GM12878 (cell line): Measurements from ENCODE around the gene AIG1. TPM values are rescaled to one million over a fixed set of nuclear protein-coding genes. Genes with fewer than 3 reads are reported as not detected.

Experiments used
- ATAC-seq: fragments of 200-7000 bp; cut with Tn5 transposase; 3 replicates; pipeline ENCODE4 v1.9.1; 2020; ENCODE audit warnings: mild to moderate bottlenecking, moderate library complexity
- BruUV-seq: library from RNA; stranded (reverse); fragments of 400-500 nt; replicated peaks from 2 replicates; lab custom pipeline; 2021; lab: Mats Ljungman, UMichigan
- CTCF ChIA-PET: fragments of 300-600 bp; sonication (Branson Sonifier 250); formaldehyde crosslinking; extraction: SDS; loops from one replicate; lab custom pipeline; 2021; ENCODE audit warnings: inconsistent platforms; lab: Yijun Ruan, JAX
- POLR2A ChIA-PET: fragments of 350-600 bp; formaldehyde crosslinking; extraction: SDS; loops from one replicate; lab custom pipeline; 2021; ENCODE audit warnings: inconsistent platforms; lab: Charles Lee
- RAD21 ChIA-PET: fragments of 300-600 bp; sonication (Branson Sonifier 250); formaldehyde crosslinking; loops from one replicate; lab custom pipeline; 2023; ENCODE audit warnings: antibody characterized with exemption; ENCODE audit not compliant: unreplicated experiment; lab: Charles Lee
- SMC1A ChIA-PET: fragments of 300-600 bp; sonication (Branson Sonifier 250); formaldehyde crosslinking; loops from one replicate; lab custom pipeline; 2023; ENCODE audit not compliant: unreplicated experiment, uncharacterized antibody; lab: Charles Lee
- DNase-seq: peaks from one replicate; pipeline ENCODE4 v3.0.0-alpha.2; 2011; ENCODE audit warnings: low read depth, low spot score
- FAIRE-seq: peaks from 3 replicates; lab custom pipeline; 2011; peaks lifted over from hg19 to GRCh38; lab: Jason Lieb, UNC
- H2AFZ ChIP-seq: 2 replicates; pipeline ENCODE4 v1.6.0; 2011; ENCODE audit warnings: low read depth, low read length, control low read depth; ENCODE audit not compliant: control insufficient read depth
- H3K27ac ChIP-seq: 2 replicates; pipeline ENCODE4 v1.5.1; 2011; ENCODE audit warnings: control low read depth; ENCODE audit not compliant: control insufficient read depth, insufficient read depth
- H3K27me3 ChIP-seq, 2 experiments: replicated peaks in 1 of 2; 2 replicates each; pipeline versions ENCODE4 v1.6.0 to v1.6.1; 2011; ENCODE audit warnings: low read length in 1 of 2; ENCODE audit not compliant: control insufficient read depth in 2 of 2, insufficient read depth in 2 of 2
- H3K36me3 ChIP-seq, 2 experiments: 2 replicates each; pipeline ENCODE4 v1.5.1; 2011; ENCODE audit warnings: low read length in 1 of 2; ENCODE audit not compliant: control insufficient read depth in 2 of 2, insufficient read depth in 2 of 2
- H3K4me1 ChIP-seq: 2 replicates; pipeline ENCODE4 v1.6.1; 2011; ENCODE audit warnings: mild to moderate bottlenecking, low read length, moderate library complexity, mixed read lengths; ENCODE audit not compliant: control insufficient read depth, insufficient read depth
- H3K4me2 ChIP-seq: 2 replicates; pipeline ENCODE4 v1.6.0; 2011; ENCODE audit warnings: control low read depth; ENCODE audit not compliant: control insufficient read depth, insufficient read depth
- H3K4me3 ChIP-seq: fragments of 200-600 bp; sonication (generic); 2 replicates; pipeline ENCODE4 v1.5.1; 2016
- H3K79me2 ChIP-seq: 2 replicates; pipeline ENCODE4 v1.6.0; 2011; ENCODE audit warnings: low read length; ENCODE audit not compliant: control insufficient read depth, insufficient read depth
- H3K9ac ChIP-seq: 2 replicates; pipeline ENCODE4 v1.8.0; 2011; ENCODE audit warnings: low read length, control low read depth, mixed read lengths; ENCODE audit not compliant: control insufficient read depth, insufficient read depth
- H3K9me3 ChIP-seq: replicated peaks from 3 replicates; pipeline ENCODE4 v1.5.1; 2011; ENCODE audit warnings: mild to moderate bottlenecking, low read length; ENCODE audit not compliant: control insufficient read depth, insufficient read depth
- H4K20me1 ChIP-seq: 2 replicates; pipeline ENCODE4 v1.6.0; 2011; ENCODE audit not compliant: control insufficient read depth, insufficient read depth
- BCL11A ChIP-seq: IDR thresholded peaks from 2 replicates; pipeline ENCODE4 v1.6.1; 2011; ENCODE audit warnings: low read depth, low read length
- ETV6 ChIP-seq, 2 experiments: fragments of 450-650 bp in 1 of 2; IDR thresholded peaks in 1 of 2; conservative IDR thresholded peaks in 1 of 2; 2 replicates each; pipeline ENCODE4 v1.6.1; 2014; ENCODE audit warnings: antibody characterized with exemption in 1 of 2, borderline replicate concordance in 1 of 2, low read depth in 1 of 2, mild to moderate bottlenecking in 1 of 2, moderate library complexity in 1 of 2
- JUNB ChIP-seq: IDR thresholded peaks from 2 replicates; pipeline ENCODE4 v1.6.1; 2016; ENCODE audit warnings: antibody characterized with exemption, mild to moderate bottlenecking
- PAX5 ChIP-seq: IDR thresholded peaks from 2 replicates; pipeline ENCODE4 v1.6.1; 2011; ENCODE audit warnings: low read depth, low read length, borderline replicate concordance
- RELA ChIP-seq: fragments of 450-650 bp; IDR thresholded peaks from 2 replicates; pipeline ENCODE4 v1.8.0; 2014; ENCODE audit warnings: borderline replicate concordance; ENCODE audit not compliant: partially characterized antibody
- SPI1 ChIP-seq: IDR thresholded peaks from 2 replicates; pipeline ENCODE4 v1.6.1; 2011; ENCODE audit warnings: low read depth, mild to moderate bottlenecking, low read length, moderate library complexity, borderline replicate concordance; ENCODE audit not compliant: insufficient read depth
- SREBF1 ChIP-seq: IDR thresholded peaks from 2 replicates; pipeline ENCODE4 v1.6.1; 2012; ENCODE audit warnings: mild to moderate bottlenecking, low read length
- SUZ12 ChIP-seq: fragments of 200-600 bp; sonication (generic); IDR thresholded peaks from one replicate; pipeline ENCODE4 v1.6.1; 2018; ENCODE audit warnings: antibody characterized with exemption, mild to moderate bottlenecking; ENCODE audit not compliant: unreplicated experiment
- WGBS: methylation state at CpG from one replicate; pipeline ENCODE4 v1.1.6; 2016; ENCODE audit warnings: low lambda C conversion rate; ENCODE audit not compliant: insufficient replicate concordance, insufficient coverage; ENCODE audit errors: missing lambda C conversion rate; 5-methylcytosine and 5-hydroxymethylcytosine counted together
- in situ Hi-C: fragments of 300-500 bp; cut with MboI; formaldehyde crosslinking; loops from 9 replicates; pipeline ENCODE4 v1.14.3; 2018; ENCODE audit warnings: mixed read lengths
- intact Hi-C: fragments of 100-400 bp; cut with micrococcal nuclease; formaldehyde crosslinking; loops from one replicate; pipeline ENCODE4 v1.14.2; 2022; ENCODE audit not compliant: unreplicated experiment
- polyA plus RNA-seq, 11 experiments: library from polyadenylated mRNA; depleted of rRNA in 4 of 11; unstranded in 6 of 11; stranded (reverse) in 5 of 11; fragments of >200 nt; fragmentation: Nextera tagmentation in 4 of 11; fragmentation: Illumina TruSeq in 1 of 11; extraction: Ambion mirVana in 4 of 11; extraction: Trizol in 1 of 11; gene quantifications; 1 replicate in 1 of 11; 2 replicates in 10 of 11; pipeline versions ENCODE4 v1.2.1 to v1.2.3, GENCODE V29; 2011 to 2016; ENCODE audit warnings: inconsistent platforms in 2 of 11, missing spikeins in 2 of 11, low read depth in 1 of 11
- total RNA-seq, 4 experiments: library from RNA; depleted of rRNA in 3 of 4; stranded (reverse); fragments of >200 nt in 3 of 4; fragmentation: Illumina TruSeq in 1 of 4; extraction: Trizol in 1 of 4; gene quantifications; 2 replicates each; pipeline versions ENCODE4 v1.2.1 to v1.2.3, GENCODE V29; 2013 to 2021
- TF ChIP-seq, protein P1 (sequence below): fragments of 450-650 bp; IDR thresholded peaks from 2 replicates; pipeline ENCODE4 v1.6.1; 2017; ENCODE audit warnings: low read depth, mild to moderate bottlenecking, moderate library complexity

Gene AIG1
- total and polyA plus RNA-seq, 10 of the 15 experiments (the other 5 are each of a cell fraction or from before 2014, with no cell fraction given): 27.0 to 74.5 (median 36.4) TPM

DNA sequence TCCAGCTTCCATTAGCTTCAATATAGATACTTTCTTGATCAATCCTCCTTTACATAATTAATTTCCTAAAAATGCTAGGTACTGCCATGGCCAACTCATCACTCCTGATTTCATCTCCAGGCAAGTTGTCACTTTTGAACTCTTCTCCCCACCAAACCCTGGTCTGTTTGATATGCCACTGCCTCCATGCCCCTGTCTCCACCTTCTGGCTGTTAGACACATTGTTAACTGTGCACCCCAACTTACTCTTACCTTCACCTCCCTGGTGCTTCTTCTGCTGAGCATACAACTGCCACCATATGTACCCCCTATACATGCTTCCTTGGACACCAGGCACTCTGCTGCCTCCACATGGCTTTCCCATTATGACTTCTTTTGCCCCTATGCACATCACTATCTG is 21.9 kb upstream of the AIG1 start (continued):
- TF ChIP-seq BCL11A (no peak), SPI1 (no peak), SREBF1 (no peak), PAX5 (no peak), RELA (no peak), SUZ12 (no peak)
- TF ChIP-seq, protein P1, sequence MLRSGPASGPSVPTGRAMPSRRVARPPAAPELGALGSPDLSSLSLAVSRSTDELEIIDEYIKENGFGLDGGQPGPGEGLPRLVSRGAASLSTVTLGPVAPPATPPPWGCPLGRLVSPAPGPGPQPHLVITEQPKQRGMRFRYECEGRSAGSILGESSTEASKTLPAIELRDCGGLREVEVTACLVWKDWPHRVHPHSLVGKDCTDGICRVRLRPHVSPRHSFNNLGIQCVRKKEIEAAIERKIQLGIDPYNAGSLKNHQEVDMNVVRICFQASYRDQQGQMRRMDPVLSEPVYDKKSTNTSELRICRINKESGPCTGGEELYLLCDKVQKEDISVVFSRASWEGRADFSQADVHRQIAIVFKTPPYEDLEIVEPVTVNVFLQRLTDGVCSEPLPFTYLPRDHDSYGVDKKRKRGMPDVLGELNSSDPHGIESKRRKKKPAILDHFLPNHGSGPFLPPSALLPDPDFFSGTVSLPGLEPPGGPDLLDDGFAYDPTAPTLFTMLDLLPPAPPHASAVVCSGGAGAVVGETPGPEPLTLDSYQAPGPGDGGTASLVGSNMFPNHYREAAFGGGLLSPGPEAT: no peak

DNA sequence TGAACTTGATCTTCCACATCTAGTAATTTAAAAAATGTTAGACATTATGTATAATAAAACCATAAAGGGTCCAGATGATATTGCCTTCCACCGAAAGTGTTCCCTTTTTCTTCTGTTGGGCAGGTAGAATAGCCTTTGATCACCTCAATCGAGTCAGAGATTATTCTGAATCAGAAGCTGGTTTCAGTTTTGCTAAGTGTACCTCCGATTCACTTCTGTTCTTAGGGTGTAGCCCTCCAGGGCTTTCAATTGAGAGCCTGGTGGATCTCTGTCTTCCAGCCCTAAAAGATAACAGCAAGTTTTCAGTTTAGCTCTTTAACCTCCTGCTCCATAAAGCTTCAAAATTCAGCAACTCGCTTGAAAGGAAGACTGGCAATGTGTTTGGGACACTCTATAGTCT is 21.1 kb upstream of the AIG1 start:
- ATAC-seq (peak; percentile 85), FAIRE-seq (peak; percentile 95), DNase-seq (no peak)
- no TSS peak for BruUV-seq
- Histone ChIP-seq H2AFZ (peak overlapping the region; percentile 77), H4K20me1 (no peaks in the 10 kb centered on the region), H3K27me3 (peaks cover 0 to 2% of the 10 kb centered on the region in 2 experiments; a peak in 1 of 4 replicates), H3K79me2 (no peaks in the 10 kb centered on the region), H3K9ac (peak overlapping the region; percentile 33; the same call in 1 of the 2 replicates), H3K4me3 (no peak overlapping the region), H3K4me1 (peaks cover 14% of the 10 kb centered on the region), H3K27ac (no peak overlapping the region), H3K4me2 (peak overlapping the region; percentile 67), H3K9me3 (no peaks in the 10 kb centered on the region; the same call in 2 of the 3 replicates), H3K36me3 (no peaks in the 10 kb centered on the region)
- in situ Hi-C loops: loop anchor here (5.0 kb wide), 1 partner anchor 347 kb away; no protein-coding TSS in a partner anchor
- ChIA-PET POLR2A (interaction anchor here (0.5 kb wide), 1 partner anchor 17 kb away, joined by 3 read pairs; no protein-coding TSS in a partner anchor), RAD21 (interaction anchor here (0.7 kb wide), 1 partner anchor 13 kb away, joined by 3 read pairs; no protein-coding TSS in a partner anchor), SMC1A (interaction anchor here (0.6 to 1.1 kb wide), 8 partner anchors 13 to 341 kb away, joined by 3 to 6 read pairs (median 3); no protein-coding TSS in a partner anchor), CTCF (interaction anchor here (0.7 to 1.1 kb wide), 4 partner anchors 14 to 347 kb away, joined by 3 to 6 read pairs (median 3); no protein-coding TSS in a partner anchor)
- peak; percentile 37 for TF ChIP-seq JUNB
- no peak for TF ChIP-seq ETV6 (conservative IDR thresholded peaks at IDR 0.05 in 1 of 2, IDR thresholded peaks at IDR 0.05 in 1 of 2; ENCODE audit: borderline replicate concordance in 1 of 2, low read depth in 1 of 2)
- WGBS: 1% methylated on average over 4 of the region's 4 CpGs
- intact Hi-C loops: loop anchor here (5.0 kb wide), 1 partner anchor 92 kb away; the partner anchor contains the start of gene HIVEP2
